AG10803 (cell line): ENCODE data around the gene DAZL.

Source experiments
- DNase-seq: peaks from one replicate; pipeline ENCODE4 v3.0.0; 2010; ENCODE audit warnings: low read depth
- H3K4me3 ChIP-seq: 2 replicates; pipeline ENCODE4 v1.5.1; 2011; ENCODE audit warnings: mild to moderate bottlenecking, low read length, control low read depth
- TF ChIP-seq, protein P1 (sequence below): conservative IDR thresholded peaks from 2 replicates; pipeline ENCODE4 v1.5.1; 2011; ENCODE audit warnings: mild to moderate bottlenecking, low read length, control low read depth, inconsistent platforms

DAZL gene

DNA sequence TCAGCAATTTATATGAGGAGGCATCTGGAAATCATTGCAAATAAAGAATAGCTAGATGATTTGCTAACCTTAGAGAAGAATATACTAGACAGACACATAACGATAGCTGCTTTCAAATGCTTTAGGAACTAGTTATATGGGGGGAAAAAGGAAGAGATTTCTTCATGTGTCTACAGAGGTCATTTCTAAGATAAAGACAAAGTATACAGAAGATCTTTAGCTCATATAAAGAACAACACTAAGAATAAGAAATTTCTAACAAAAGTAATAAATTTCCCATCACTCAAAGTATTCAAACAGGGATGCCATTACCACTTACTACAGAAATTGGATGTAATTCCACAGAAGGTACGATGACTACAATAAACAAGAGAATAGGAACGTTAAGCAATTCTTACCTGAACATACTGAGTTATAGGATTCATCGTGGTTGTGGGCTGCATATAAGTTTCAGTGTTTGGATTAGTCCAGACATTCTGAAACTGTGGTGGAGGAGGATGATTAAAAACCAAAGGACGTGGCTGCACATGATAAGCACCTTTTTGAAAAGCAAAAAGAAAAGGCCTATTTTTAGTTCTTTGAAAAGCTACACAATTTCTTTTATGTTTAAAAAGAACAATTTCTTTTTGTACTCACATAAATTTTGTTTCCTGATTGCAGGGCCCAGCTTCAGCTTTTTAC is 8.7 kb downstream of the DAZL start:
- TF ChIP-seq, protein P1, sequence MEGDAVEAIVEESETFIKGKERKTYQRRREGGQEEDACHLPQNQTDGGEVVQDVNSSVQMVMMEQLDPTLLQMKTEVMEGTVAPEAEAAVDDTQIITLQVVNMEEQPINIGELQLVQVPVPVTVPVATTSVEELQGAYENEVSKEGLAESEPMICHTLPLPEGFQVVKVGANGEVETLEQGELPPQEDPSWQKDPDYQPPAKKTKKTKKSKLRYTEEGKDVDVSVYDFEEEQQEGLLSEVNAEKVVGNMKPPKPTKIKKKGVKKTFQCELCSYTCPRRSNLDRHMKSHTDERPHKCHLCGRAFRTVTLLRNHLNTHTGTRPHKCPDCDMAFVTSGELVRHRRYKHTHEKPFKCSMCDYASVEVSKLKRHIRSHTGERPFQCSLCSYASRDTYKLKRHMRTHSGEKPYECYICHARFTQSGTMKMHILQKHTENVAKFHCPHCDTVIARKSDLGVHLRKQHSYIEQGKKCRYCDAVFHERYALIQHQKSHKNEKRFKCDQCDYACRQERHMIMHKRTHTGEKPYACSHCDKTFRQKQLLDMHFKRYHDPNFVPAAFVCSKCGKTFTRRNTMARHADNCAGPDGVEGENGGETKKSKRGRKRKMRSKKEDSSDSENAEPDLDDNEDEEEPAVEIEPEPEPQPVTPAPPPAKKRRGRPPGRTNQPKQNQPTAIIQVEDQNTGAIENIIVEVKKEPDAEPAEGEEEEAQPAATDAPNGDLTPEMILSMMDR, result no peak
- H3K4me3 ChIP-seq, result no peak overlapping the region
- DNase-seq, result no peak

DNA sequence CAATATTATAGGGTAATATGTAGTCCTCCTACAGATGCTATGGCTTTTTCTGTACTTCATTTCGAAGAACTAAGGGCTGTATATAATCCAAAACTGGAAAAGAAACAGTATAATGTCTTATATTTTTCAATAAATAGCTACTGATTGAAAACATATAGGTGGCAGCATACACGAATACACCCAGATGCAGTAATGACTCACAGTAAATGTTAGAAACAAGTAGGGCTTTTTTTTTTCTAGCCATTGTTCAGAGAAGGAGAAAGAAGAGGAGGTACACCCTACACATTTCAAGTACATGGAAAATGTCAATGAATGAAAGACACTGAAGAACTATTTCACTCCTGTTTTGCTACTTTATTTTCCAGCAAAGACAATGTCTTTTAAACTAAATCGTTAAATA is 9.4 kb downstream of the DAZL start:
- DNase-seq, result no peak
- no peak overlapping the region for H3K4me3 ChIP-seq
- TF ChIP-seq, protein P1, result no peak

- DNase-seq, result no peak
- TF ChIP-seq, protein P1, result no peak
- H3K4me3 ChIP-seq, result no peak overlapping the region
Measured at GRCh38 chr3:16589867-16590624, 15.2 kb downstream of the DAZL start.

- TF ChIP-seq, protein P1, result no peak
- H3K4me3 ChIP-seq, result no peak overlapping the region
- DNase-seq, result no peak
Measured at GRCh38 chr3:16589120-16589519, 16.1 kb downstream of the DAZL start.

DNA sequence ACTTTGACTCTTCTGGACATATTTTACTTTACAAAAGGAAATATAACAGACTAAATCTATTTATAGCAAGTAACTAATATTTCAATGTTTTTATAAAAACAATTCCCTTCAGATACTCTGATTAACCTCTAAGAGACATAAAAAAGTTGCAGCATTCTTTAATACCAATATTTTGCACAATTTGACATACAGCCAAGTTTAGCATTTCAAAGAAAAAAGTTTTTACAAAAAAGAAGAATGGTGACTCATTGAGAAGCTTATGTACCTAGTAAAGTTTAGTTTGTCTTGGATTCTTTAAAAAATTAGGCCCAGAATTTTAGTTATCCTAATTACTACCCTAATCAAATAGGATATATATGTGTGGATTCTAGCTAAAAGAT is 17.6 kb downstream of the DAZL start:
- TF ChIP-seq, protein P1, result no peak
- no peak overlapping the region for H3K4me3 ChIP-seq
- peak; percentile 20 for DNase-seq

DNA sequence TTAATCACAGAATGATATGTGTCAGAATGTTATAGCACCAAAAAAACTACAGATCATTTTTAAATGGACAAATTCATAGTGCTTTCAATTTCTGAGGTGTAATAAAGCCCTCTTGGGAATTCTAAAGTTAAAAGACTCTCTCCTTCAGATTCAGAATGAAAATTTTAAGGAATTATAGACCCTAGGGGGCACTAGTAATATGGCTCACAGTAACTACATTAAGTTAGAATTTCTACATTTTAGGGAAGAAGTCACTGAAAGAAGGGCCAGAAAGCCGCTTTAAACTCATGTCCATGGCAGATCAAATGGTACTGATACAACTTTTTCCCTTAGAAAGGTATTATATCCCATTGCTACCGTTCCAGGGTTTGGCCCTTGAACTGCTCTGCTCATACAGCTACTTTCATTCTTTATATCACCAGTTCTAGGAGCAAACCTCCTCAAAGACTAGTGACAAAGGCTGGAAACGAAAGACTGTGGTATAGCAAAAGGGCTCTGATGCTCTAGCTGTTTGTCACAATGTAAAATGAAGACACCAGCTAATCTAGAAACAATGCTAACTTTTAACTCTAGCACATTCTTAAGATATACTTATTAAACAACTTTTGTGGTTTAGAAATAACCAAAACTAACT is 18.1 kb downstream of the DAZL start:
- DNase-seq, result no peak
- TF ChIP-seq, protein P1, result no peak
- H3K4me3 ChIP-seq, result no peak overlapping the region
